KMS-11 (cell line): ENCODE data around the gene SNTG2.

Experiments used
- H2AFZ ChIP-seq: fragments of 200-600 bp; sonication (generic); 2 replicates; pipeline ENCODE4 v1.6.1; 2016; ENCODE audit warnings: antibody characterized with exemption, mixed run types, low read depth
- H3K27ac ChIP-seq: fragments of 200-600 bp; sonication (generic); 2 replicates; pipeline ENCODE4 v1.6.1; 2016; ENCODE audit warnings: mild to moderate bottlenecking, mixed run types
- H3K27me3 ChIP-seq: fragments of 200-600 bp; sonication (generic); 2 replicates; pipeline ENCODE4 v1.6.1; 2017; ENCODE audit warnings: mild to moderate bottlenecking, low read depth, mixed run types, moderate library complexity; ENCODE audit not compliant: insufficient read depth
- H3K36me3 ChIP-seq: fragments of 200-600 bp; sonication (generic); 2 replicates; pipeline ENCODE4 v1.6.1; 2017; ENCODE audit warnings: mild to moderate bottlenecking, mixed run types; ENCODE audit not compliant: insufficient read depth
- H3K4me1 ChIP-seq: fragments of 200-600 bp; sonication (generic); 2 replicates; pipeline ENCODE4 v1.6.1; 2016; ENCODE audit warnings: mild to moderate bottlenecking, low read depth, mixed run types; ENCODE audit not compliant: poor library complexity, severe bottlenecking
- H3K4me2 ChIP-seq: fragments of 200-600 bp; sonication (generic); 2 replicates; pipeline ENCODE4 v1.7.0; 2016; ENCODE audit warnings: mild to moderate bottlenecking, mixed run types
- H3K4me3 ChIP-seq: fragments of 200-600 bp; sonication (generic); IDR thresholded peaks from 2 replicates; pipeline ENCODE4 v1.6.1; 2017; ENCODE audit warnings: low read depth, low read length, mixed read lengths; ENCODE audit not compliant: insufficient read depth
- H3K79me2 ChIP-seq: fragments of 200-600 bp; sonication (generic); 2 replicates; pipeline ENCODE4 v1.6.1; 2016; ENCODE audit warnings: low read depth, mixed run types; ENCODE audit not compliant: insufficient read depth
- H3K9ac ChIP-seq: fragments of 200-600 bp; sonication (generic); 2 replicates; pipeline ENCODE4 v1.6.1; 2016; ENCODE audit warnings: mild to moderate bottlenecking, mixed run types
- H4K20me1 ChIP-seq: fragments of 200-600 bp; sonication (generic); 2 replicates; pipeline ENCODE4 v1.6.1; 2016; ENCODE audit warnings: mild to moderate bottlenecking, mixed run types; ENCODE audit not compliant: insufficient read depth
- CTCF ChIP-seq: fragments of 200-600 bp; sonication (generic); conservative IDR thresholded peaks from 2 replicates; pipeline ENCODE4 v1.6.1; 2017; ENCODE audit warnings: low read depth, mild to moderate bottlenecking, antibody characterized with exemption, low read length, moderate library complexity, mixed read lengths

SNTG2 gene

GRCh38 chr2:1170241-1170640 lies 219.6 kb downstream of the SNTG2 start:
- no peaks in the 10 kb centered on the region for H3K27me3 ChIP-seq
- H3K4me2 ChIP-seq = no peak overlapping the region
- no peaks in the 10 kb centered on the region for H3K36me3 ChIP-seq
- H4K20me1 ChIP-seq = no peaks in the 10 kb centered on the region
- no peak overlapping the region for H3K4me3 ChIP-seq
- no peaks in the 10 kb centered on the region for H3K4me1 ChIP-seq
- H3K27ac ChIP-seq = no peak overlapping the region
- no peak for TF ChIP-seq CTCF
- no peak overlapping the region for H3K9ac ChIP-seq
- H3K79me2 ChIP-seq = no peaks in the 10 kb centered on the region
- no peak overlapping the region for H2AFZ ChIP-seq

DNA sequence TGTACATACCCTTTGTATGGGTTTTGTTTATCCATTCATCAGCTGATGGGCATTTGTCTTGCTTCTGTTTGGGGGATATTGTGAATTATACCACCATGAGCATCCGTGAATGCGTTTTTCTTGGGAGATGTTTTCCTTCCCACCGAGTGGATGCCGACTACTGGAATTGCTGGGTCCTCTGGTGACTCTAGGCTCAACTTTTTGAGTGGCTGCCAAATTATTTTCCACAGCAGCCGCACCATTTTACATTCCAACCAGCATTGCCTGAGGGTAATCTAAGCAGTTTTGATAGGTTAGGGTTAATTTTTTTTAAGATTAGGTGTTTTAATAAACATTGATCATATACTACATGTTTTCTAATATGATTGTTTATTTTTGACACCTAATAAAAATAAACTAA lies 220.1 kb downstream of the SNTG2 start:
- no peak overlapping the region for H3K4me2 ChIP-seq
- no peak overlapping the region for H3K27ac ChIP-seq
- no peak overlapping the region for H3K4me3 ChIP-seq
- no peaks in the 10 kb centered on the region for H3K36me3 ChIP-seq
- no peak overlapping the region for H3K9ac ChIP-seq
- no peak for TF ChIP-seq CTCF
- no peak overlapping the region for H2AFZ ChIP-seq
- H4K20me1 ChIP-seq = no peaks in the 10 kb centered on the region
- H3K79me2 ChIP-seq = no peaks in the 10 kb centered on the region
- H3K27me3 ChIP-seq = no peaks in the 10 kb centered on the region
- no peaks in the 10 kb centered on the region for H3K4me1 ChIP-seq

DNA sequence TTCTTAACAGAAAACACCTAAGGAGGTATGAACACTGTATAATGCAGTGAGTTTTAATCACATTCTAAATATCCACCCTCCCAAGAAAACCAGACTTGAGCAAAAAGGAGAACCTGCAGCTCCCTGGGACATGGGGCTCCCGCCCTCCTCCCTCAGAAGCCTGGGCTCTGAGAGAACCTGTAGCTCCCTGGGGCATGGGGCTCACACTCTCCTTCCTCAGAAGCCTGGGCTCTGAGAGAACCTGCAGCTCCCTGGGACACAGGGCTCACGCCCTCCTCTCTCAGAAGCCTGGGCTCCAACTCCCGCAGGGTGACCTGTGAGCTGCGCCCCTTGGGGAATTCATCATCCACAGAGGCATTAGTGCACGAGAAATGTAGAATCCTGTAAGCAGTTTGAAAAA lies 222.9 kb downstream of the SNTG2 start:
- no peaks in the 10 kb centered on the region for H3K27me3 ChIP-seq

GRCh38 chr2:1181893-1182292 lies 231.2 kb downstream of the SNTG2 start:
- no peak overlapping the region for H3K4me3 ChIP-seq
- TF ChIP-seq CTCF = no peak
- H3K36me3 ChIP-seq = no peaks in the 10 kb centered on the region
- H3K27me3 ChIP-seq = no peaks in the 10 kb centered on the region
- H3K9ac ChIP-seq = no peak overlapping the region
- H2AFZ ChIP-seq = no peak overlapping the region
- H4K20me1 ChIP-seq = no peaks in the 10 kb centered on the region
- no peak overlapping the region for H3K4me2 ChIP-seq
- H3K4me1 ChIP-seq = no peaks in the 10 kb centered on the region
- no peaks in the 10 kb centered on the region for H3K79me2 ChIP-seq
- H3K27ac ChIP-seq = no peak overlapping the region

More for the DNA sequence above, 222.9 kb downstream of the SNTG2 start:
- TF ChIP-seq CTCF = no peak
- Histone ChIP-seq H3K79me2 (no peaks in the 10 kb centered on the region), H4K20me1 (no peaks in the 10 kb centered on the region), H3K4me2 (no peak overlapping the region), H3K27ac (no peak overlapping the region), H2AFZ (no peak overlapping the region), H3K4me1 (no peaks in the 10 kb centered on the region), H3K36me3 (no peaks in the 10 kb centered on the region), H3K4me3 (no peak overlapping the region), H3K9ac (no peak overlapping the region)
